Upper lobe of left lung (tissue), 4 donors: ENCODE measurements around the gene KCNN4.

Experiments
- POLR2A ChIP-seq, 4 donors: fragments of 450-650 bp; IDR thresholded peaks; one replicate each; pipeline ENCODE4 v1.5.1; 2016 to 2017; ENCODE audit warnings: antibody characterized with exemption in 4 of 4, mild to moderate bottlenecking in 2 of 4
- POLR2AphosphoS5 ChIP-seq, 2 donors: sonication (generic); formaldehyde crosslinking; IDR thresholded peaks; one replicate each; pipeline ENCODE4 v1.5.1; 2017; ENCODE audit warnings: antibody characterized with exemption in 2 of 2

- TF ChIP-seq POLR2A (IDR thresholded peaks at IDR 0.05) (no peak), POLR2AphosphoS5 (IDR thresholded peaks at IDR 0.05) (no peak)
These were observed 57.2 kb downstream of the KCNN4 start for GRCh38 chr19:43723588-43723987.
